ENCODE data around the gene NCBP2.

DNA sequence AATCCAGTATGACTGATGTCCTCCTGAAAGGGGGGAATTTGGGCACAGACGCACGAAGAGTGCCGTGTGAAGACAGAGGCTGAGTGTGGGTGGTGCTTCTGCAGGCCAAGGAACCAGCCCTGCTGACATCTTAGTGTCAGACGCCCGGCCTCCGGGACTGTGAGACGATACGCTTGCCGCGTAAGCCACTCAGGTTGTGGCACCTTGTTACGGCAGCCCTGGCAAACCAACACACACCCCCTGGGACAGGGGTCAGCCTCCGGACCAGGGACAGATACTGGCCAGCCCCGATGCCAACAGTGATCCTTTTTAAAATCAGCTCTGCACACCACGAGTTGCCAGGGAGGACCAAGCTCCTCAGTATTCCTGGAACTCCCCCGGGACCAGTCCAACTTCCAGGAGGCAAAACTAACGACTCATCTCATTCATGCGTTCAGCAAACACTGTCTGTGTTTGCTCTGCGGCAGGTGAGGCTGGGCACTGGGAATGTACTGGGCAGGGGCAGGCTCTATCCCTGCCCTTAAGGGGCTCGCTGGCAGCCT lies 47.5 kb upstream of the NCBP2 start:
- TF ChIP-seq CTCF (IDR thresholded peaks at IDR 0.05): no peak
- no peak for TF ChIP-seq EZH2phosphoT487 (IDR thresholded peaks at IDR 0.05)

Data from neural progenitor cell (in vitro differentiated cells).